NB4 (cell line): ENCODE results near the gene ANAPC15.

ENCODE experiments used
- DNase-seq: peaks from one replicate; pipeline ENCODE4 v3.0.0; 2010; ENCODE audit warnings: low read depth
- H3K4me3 ChIP-seq: one replicate; pipeline ENCODE4 v1.5.1; 2011; ENCODE audit warnings: mild to moderate bottlenecking, low read depth, low read length, moderate library complexity
- MYC ChIP-seq: IDR thresholded peaks from 2 replicates; pipeline ENCODE4 v1.6.1; 2011; ENCODE audit warnings: low read depth, low read length
- POLR2A ChIP-seq: IDR thresholded peaks from 2 replicates; pipeline ENCODE4 v1.6.1; 2011; ENCODE audit warnings: mild to moderate bottlenecking; ENCODE audit not compliant: insufficient read length; ENCODE audit errors: extremely low read depth
- TF ChIP-seq, protein P1 (sequence below): IDR thresholded peaks from one replicate; pipeline ENCODE4 v1.5.1; 2012; ENCODE audit warnings: low read depth, low read length
- TF ChIP-seq, protein P2 (sequence below): IDR thresholded peaks from 2 replicates; pipeline ENCODE4 v1.6.1; 2011; ENCODE audit warnings: low read depth, low read length

Gene ANAPC15

DNA sequence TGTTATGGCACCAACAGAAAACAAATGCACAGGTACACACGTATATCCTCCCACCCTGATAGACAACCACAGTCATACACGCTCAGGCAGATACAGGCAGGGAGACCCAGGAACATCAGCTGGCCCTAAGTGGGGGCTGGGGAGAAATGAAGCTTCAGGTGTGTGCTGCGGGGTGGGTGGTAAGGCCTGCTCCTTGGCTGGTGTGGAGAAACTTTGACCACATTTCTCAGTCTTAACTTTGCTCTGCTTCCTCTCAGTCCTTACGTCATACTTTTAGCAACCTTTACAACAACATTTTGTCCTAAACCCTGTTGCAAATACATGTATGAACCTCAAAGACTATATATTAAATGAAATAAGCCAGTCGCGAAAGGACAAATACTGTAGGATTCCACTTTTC lies 6.7 kb upstream of the ANAPC15 start:
- H3K4me3 ChIP-seq, result no peak overlapping the region
- DNase-seq, result peak; percentile 66
- peak; percentile 25; the same call in 1 of the 2 replicates for TF ChIP-seq MYC
- TF ChIP-seq, protein P1, sequence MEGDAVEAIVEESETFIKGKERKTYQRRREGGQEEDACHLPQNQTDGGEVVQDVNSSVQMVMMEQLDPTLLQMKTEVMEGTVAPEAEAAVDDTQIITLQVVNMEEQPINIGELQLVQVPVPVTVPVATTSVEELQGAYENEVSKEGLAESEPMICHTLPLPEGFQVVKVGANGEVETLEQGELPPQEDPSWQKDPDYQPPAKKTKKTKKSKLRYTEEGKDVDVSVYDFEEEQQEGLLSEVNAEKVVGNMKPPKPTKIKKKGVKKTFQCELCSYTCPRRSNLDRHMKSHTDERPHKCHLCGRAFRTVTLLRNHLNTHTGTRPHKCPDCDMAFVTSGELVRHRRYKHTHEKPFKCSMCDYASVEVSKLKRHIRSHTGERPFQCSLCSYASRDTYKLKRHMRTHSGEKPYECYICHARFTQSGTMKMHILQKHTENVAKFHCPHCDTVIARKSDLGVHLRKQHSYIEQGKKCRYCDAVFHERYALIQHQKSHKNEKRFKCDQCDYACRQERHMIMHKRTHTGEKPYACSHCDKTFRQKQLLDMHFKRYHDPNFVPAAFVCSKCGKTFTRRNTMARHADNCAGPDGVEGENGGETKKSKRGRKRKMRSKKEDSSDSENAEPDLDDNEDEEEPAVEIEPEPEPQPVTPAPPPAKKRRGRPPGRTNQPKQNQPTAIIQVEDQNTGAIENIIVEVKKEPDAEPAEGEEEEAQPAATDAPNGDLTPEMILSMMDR, result no peak

DNA sequence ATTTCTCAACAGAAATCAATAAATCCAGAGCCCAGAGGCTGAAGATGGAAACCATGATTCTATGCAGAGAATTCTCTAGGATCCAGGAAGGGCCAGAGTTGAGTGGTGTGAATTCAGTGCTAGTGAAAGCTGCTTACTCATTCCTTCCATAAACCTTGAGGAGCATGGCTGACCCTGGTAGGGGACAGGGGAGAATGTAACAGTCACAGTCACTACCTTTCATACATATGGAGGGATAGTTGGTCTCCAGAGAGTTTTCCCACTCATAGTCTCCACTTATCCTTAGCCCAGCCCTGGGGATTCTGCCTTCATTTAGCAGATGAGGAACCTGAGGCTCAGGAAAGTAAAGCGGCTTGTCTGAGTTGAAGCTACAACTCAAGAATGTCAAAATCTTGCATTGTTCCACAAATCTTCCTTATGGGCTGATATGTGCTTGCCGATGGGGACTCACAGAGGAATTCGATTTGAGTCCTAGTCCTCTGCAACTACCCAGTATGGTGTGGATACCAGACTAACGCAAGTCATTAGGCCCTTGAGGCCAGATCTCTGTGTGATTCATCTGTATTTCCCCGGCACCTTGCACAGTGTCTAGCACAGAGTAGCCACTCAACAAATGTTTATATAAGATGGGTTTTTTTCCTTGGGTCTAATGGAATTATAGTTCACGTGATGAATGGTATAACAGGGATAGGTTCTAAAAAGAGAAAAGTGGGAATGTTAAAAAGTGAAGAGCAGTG lies 3.7 kb upstream of the ANAPC15 start:
- H3K4me3 ChIP-seq, result no peak overlapping the region
- DNase-seq, result no peak
- TF ChIP-seq, protein P2, sequence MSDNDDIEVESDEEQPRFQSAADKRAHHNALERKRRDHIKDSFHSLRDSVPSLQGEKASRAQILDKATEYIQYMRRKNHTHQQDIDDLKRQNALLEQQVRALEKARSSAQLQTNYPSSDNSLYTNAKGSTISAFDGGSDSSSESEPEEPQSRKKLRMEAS, result no peak
- TF ChIP-seq MYC (no peak), POLR2A (no peak)
- TF ChIP-seq, protein P1, result no peak

DNA sequence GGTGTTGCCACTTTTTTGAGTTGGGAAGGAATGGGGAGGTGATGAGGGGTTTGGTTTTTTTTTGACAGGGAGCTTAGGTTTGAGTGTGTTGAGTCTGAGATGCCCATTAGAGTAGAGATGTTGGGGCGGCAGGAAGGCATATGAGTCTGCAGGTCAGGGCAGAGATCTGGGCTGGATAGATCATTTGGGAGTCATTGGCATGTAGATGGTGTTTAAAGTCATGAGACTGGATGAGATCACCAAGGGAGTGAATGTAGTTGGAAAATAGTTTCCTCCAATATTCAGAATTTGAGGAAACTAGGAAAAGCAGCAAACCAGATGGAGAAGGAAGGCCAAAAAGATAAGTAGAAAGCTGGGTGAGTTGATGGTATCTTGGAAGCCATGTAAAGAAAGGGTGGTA lies 2.1 kb upstream of the ANAPC15 start:
- H3K4me3 ChIP-seq, result no peak overlapping the region
- DNase-seq, result no peak
- TF ChIP-seq, protein P1, result no peak
- TF ChIP-seq MYC, result no peak
- TF ChIP-seq, protein P2, result no peak
- TF ChIP-seq POLR2A, result no peak

DNA sequence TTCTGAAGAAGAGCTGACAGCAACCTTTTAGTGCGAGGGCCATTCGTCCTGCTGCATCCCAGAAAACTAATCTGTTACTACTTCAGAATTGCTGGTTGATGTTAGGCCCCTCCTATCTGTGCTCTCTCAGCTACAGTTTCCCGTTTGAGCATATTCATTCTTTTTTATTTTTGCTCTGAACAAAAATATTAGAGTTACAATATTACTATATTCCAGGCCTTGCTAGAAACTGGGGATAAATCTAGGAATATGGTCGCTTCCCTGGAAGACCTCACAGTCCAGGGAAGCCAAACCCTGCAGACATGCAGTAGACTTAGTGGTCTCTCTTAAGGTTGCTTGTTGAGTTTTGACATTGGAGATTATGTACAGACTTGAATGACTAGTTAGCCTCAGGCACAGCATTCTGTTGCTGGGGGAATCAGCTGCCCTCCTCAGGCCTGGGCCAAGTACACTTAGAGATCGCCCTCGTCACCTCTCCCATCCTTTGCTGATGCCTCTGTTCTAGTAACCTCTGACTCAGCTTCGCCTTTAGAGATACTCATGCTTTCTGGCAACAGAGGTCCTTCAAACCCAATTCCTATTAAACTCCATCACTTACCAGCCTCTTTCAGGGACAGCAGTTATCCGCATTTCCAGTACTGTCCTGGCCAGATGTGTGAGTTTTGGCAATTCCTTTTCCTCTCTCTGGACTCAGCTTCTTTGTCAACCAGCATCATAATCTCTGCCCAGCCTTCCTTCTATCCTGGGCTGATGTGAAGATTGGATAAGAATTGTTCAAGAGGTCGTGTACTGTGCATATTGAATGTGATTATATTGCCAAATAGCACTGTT lies 698 bp upstream of the ANAPC15 start:
- peak overlapping the region; percentile 81 for H3K4me3 ChIP-seq
- TF ChIP-seq, protein P2, result 0 out of 2 replicates have a peak, but pooled peaks have one; percentile 4
- no peak for TF ChIP-seq POLR2A
- no peak for TF ChIP-seq MYC
- TF ChIP-seq, protein P1, result no peak
- DNase-seq, result peak; percentile 25

DNA sequence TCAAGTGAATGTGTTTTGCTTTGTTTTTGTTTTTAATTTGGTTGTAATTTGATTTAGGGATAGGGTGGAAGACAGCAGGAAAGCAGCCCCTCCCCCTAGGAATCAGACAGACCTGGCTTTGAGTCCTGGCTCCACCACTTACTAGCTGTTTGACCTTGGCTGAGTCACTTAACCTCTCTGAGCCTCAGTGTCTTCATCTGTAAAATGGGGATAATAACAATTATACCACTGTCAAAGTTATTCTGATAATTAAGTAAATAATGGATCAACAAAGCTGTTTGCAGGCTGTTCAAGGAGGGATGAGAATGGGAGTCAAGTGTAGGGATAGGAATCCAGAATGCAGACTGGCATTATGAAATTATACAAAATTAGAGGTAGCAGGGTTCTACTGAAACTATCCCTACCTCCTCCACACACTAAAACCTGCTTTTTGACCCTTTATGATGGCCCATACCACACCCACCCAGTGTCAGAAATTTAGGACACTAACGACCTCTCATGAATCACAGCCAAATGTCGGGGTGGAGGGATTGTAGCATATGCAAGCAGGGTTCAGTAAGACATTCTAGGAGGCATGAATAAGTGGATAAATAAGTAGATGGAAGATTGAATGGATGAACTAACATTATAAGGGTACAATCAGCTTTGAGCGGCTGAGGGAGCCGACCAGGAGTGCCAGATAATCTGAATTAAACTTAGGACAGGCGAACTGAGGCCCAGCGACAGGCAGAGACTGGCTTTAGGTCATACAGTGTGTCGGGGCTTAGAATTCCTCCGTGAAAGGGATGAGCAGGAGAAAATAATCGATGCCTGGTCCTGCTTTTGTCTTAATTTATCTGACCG lies 974 bp downstream of the ANAPC15 start:
- peak overlapping the region; percentile 81 for H3K4me3 ChIP-seq
- DNase-seq, result no peak
- TF ChIP-seq MYC (no peak), POLR2A (no peak)
- TF ChIP-seq, protein P1, result no peak
- TF ChIP-seq, protein P2, result no peak
